Type B pancreatic cell (in vitro differentiated cells): ENCODE results near the gene COG1. TPM values are rescaled to one million over a fixed set of nuclear protein-coding genes. Genes with fewer than 3 reads are reported as not detected.

Experiments used
- DNase-seq: peaks from one replicate; pipeline ENCODE4 v3.0.0; 2021; ENCODE audit warnings: mixed read lengths; ENCODE audit not compliant: unreplicated experiment; ENCODE audit errors: extremely low spot score
- H3K27ac Mint-ChIP-seq: 2 replicates; pipeline ENCODE4 v1.8.0; 2021; ENCODE audit warnings: mild to moderate bottlenecking, mixed read lengths
- H3K27me3 Mint-ChIP-seq: 2 replicates; pipeline ENCODE4 v1.8.0; 2021; ENCODE audit warnings: mixed read lengths
- H3K36me3 Mint-ChIP-seq: 2 replicates; pipeline ENCODE4 v1.8.0; 2021; ENCODE audit warnings: mixed read lengths
- H3K4me1 Mint-ChIP-seq: one replicate; pipeline ENCODE4 v1.8.0; 2021; ENCODE audit warnings: mixed read lengths; ENCODE audit not compliant: unreplicated experiment
- H3K4me3 Mint-ChIP-seq: 2 replicates; pipeline ENCODE4 v1.8.0; 2021; ENCODE audit warnings: mild to moderate bottlenecking, mixed read lengths
- H3K9me3 Mint-ChIP-seq: 2 replicates; pipeline ENCODE4 v1.8.0; 2021; ENCODE audit warnings: mixed read lengths
- CTCF ChIP-seq: fragments of 200-600 bp; sonication (generic); conservative IDR thresholded peaks from 2 replicates; pipeline ENCODE4 v1.5.0; 2021; ENCODE audit warnings: antibody characterized with exemption, mild to moderate bottlenecking
- total RNA-seq: library from RNA; stranded (reverse); gene quantifications from 2 replicates; pipeline ENCODE4 v1.2.1, GENCODE V29; 2021; ENCODE audit warnings: low replicate concordance

The COG1 gene
- total RNA-seq, 1 donor from 2014 or later, result 36.5 TPM

- no peaks in the 10 kb centered on the region for H3K36me3 Mint-ChIP-seq
- TF ChIP-seq CTCF, result no peak
- peaks cover 29% of the 10 kb centered on the region for H3K4me1 Mint-ChIP-seq
- H3K27ac Mint-ChIP-seq, result no peak overlapping the region
- no peaks in the 10 kb centered on the region for H3K9me3 Mint-ChIP-seq
- peaks cover 42% of the 10 kb centered on the region for H3K27me3 Mint-ChIP-seq
- no peak overlapping the region for H3K4me3 Mint-ChIP-seq
- no peak for DNase-seq
Observed at GRCh38 chr17:73158133-73158532, 34.7 kb upstream of the COG1 start.

GRCh38 chr17:73160980-73161630 is 31.8 kb upstream of the COG1 start:
- Mint-ChIP-seq H3K27me3 (peaks cover 66% of the 10 kb centered on the region), H3K36me3 (no peaks in the 10 kb centered on the region), H3K9me3 (no peaks in the 10 kb centered on the region), H3K4me3 (no peak overlapping the region), H3K27ac (no peak overlapping the region), H3K4me1 (peaks cover 29% of the 10 kb centered on the region)
- TF ChIP-seq CTCF, result no peak
- DNase-seq, result no peak

DNA sequence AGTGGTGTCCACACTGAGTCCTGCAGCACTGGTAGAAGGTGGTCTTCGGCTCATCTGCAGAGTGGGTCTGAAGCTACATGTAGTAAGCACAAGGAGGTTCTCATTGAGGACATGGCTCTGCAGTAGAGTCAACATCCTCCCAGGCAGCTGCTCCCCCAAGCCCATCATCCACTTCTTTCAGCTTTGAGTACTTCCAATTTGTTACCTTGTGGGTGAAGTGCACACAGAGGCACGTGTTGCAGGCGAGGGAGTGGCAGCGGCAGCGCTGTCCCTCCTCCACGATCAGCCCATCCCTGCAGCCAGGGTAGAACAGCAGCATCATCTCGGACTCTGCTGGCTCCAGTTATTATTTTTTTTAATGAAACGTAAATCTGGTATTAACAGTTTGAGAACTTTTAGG is 29.8 kb upstream of the COG1 start:
- no peak for DNase-seq
- H3K27ac Mint-ChIP-seq, result no peak overlapping the region
- H3K4me1 Mint-ChIP-seq, result peaks cover 24% of the 10 kb centered on the region
- peaks cover 81% of the 10 kb centered on the region for H3K27me3 Mint-ChIP-seq
- no peak overlapping the region for H3K4me3 Mint-ChIP-seq
- H3K9me3 Mint-ChIP-seq, result no peaks in the 10 kb centered on the region
- H3K36me3 Mint-ChIP-seq, result no peaks in the 10 kb centered on the region
- TF ChIP-seq CTCF, result no peak

- Mint-ChIP-seq H3K4me1 (peaks cover 20% of the 10 kb centered on the region), H3K27ac (peak overlapping the region; percentile 41), H3K4me3 (peak overlapping the region; percentile 92), H3K9me3 (no peaks in the 10 kb centered on the region), H3K27me3 (peaks cover 90% of the 10 kb centered on the region), H3K36me3 (peaks cover 5% of the 10 kb centered on the region)
- no peak for TF ChIP-seq CTCF
- no peak for DNase-seq
Observed at GRCh38 chr17:73165616-73166404, 27.0 kb upstream of the COG1 start.

- no peak for TF ChIP-seq CTCF
- Mint-ChIP-seq H3K4me3 (peak overlapping the region; percentile 92), H3K36me3 (peaks cover 7% of the 10 kb centered on the region), H3K4me1 (peaks cover 13% of the 10 kb centered on the region), H3K27ac (no peak overlapping the region), H3K9me3 (no peaks in the 10 kb centered on the region), H3K27me3 (peaks cover 83% of the 10 kb centered on the region)
- no peak for DNase-seq
Observed at GRCh38 chr17:73166731-73167581, 25.9 kb upstream of the COG1 start.
